HPDE6-E6E7 (cell line): ENCODE measurements around the gene MIF.
"Not testable (repeated sequence)": the region's sequence is repeated elsewhere in the genome, so short reads cannot be mapped to it uniquely, and the experiment has no call there.

Experiments used
- DNase-seq: peaks from one replicate; pipeline ENCODE4 v3.0.0; 2011; ENCODE audit warnings: missing footprints; ENCODE audit errors: extremely low spot score

Gene MIF

DNA sequence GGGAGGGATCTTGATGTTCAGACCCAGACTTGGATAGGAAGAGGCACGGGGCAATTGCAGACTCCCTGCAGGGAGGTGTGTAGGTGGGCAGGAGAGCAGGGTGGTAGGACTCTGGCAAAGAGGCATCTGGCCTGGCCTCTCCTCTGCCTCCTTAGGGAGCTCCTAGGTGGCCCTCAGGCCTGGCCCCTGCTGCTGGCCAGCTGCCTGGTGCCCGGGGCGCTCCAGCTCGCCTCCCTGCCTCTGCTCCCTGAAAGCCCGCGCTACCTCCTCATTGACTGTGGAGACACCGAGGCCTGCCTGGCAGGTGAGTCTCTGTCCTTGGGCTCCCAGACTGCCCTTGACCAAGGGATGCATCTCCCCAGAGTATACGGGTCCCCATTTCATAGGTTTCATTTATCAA, 16.6 kb upstream of the MIF start:
- DNase-seq: no peak

DNA sequence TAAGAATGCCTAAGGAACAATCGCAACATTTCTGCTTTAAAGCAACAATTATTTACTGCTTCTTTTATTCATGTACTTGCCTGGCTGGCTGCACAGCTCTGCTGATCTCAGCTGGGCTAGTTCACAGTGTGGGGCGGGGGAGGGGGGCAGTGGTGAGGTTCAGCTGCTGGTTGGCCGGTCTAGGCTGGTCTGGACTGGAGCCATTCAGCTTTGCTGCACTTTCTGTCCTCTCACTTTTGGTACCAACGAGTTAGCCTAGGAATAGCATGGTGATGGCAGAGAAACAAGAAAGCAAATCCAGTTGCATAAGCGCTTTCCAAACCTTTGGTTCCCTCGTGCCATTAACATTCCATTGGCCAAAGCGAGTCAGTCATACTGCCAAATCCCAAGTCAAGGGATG, 16.0 kb upstream of the MIF start:
- DNase-seq: no peak

DNA sequence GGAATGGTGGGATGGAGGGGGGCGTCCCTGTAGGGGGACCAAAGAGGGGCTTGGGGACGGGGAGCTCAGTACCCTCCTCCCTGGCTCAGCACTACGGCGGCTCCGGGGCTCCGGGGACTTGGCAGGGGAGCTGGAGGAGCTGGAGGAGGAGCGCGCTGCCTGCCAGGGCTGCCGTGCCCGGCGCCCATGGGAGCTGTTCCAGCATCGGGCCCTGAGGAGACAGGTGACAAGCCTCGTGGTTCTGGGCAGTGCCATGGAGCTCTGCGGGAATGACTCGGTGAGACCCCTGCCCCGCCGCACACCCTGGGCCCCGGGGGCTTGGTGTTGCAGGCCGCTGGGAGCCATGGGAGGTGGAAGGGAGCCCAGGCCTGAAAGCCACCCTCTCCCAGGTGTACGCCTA, 11.8 kb upstream of the MIF start:
- DNase-seq: no peak

DNA sequence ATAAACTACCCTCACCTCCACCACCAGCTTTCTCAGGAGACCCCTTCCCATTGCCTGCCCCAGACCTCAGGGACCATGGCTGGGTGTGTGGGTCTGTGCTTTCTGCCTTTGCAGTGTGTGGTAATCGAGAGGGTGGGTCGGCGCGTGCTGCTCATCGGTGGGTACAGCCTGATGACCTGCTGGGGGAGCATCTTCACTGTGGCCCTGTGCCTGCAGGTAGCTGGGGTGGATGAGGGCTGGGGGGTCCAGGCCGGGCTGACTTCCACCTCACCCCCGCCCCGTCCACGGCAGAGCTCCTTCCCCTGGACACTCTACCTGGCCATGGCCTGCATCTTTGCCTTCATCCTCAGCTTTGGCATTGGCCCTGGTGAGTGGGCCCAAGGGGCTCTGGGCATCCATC, 10.5 kb upstream of the MIF start:
- no peak for DNase-seq

DNA sequence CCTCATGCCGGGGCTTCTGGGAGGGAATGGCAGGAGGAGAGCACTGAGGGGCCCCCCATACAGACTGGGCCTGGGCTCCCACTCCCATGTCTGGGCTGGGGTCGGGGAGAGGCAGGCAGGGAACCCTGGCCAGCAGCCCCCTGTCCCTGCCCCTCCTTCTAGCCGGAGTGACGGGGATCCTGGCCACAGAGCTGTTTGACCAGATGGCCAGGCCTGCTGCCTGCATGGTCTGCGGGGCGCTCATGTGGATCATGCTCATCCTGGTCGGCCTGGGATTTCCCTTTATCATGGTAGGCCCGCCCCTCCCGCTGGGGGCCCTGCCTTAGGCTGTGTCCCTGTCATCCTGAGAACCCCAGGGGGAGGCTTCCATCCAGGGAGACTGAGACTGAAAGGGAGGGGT, 10.0 kb upstream of the MIF start:
- DNase-seq: no peak

DNA sequence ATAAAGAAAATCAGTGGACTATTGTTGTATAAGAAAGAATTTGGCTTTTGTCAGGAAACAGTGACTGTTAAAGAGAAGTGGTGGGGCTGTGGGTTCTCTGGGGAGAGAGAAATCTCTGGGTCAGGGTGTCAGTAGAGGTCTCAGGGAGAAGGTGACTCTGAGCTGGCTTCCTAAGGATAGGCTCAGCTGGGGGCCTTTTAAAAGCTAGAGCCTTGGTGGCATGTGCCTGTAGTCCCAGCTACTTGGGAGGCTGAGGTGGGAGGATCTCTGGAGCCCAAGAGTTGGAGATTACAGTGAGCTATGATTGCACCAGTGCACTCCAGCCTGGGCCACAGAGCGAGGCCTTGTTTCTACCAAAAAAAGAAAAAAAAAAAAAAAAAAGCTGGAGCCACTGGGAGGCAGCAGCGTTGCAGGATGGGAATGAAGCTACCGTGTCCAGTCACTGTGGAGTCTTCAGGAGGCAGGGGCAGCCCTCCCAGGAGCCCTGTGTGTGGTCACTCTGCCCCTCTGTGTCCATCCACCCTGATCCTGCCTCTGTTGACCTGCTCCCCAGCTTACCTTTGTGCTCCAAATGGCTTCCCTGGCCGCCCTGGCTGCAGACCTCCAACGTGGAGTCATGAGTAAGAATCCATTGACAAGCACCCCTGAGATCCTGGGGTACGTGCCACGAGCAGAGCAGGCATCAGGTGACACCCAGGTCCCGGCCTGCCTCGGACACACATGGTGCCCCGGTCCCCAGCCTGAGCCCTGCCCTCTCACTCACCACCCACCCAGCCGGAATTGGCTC, 5.4 kb upstream of the MIF start:
- no peak for DNase-seq

DNA sequence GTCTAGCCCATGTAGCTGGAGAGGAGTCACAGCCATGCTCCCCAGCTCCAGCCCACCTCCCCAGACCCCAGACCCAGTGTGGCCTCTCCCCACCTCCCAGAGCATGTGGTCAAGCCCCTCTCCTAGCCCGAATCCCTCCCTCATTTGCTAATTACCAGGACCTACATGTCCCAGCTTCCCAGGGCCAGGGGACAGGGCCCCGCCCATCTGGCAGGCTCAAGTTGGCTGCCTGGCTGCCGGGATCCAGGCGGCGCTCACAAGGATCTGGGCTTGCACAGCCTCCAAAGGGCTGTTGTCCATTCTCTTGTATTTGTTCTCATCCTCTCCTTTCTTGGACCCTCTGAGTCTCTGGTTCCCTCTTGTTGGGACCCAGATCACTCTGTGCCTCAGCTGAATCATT, 4.6 kb upstream of the MIF start:
- DNase-seq: no peak

DNA sequence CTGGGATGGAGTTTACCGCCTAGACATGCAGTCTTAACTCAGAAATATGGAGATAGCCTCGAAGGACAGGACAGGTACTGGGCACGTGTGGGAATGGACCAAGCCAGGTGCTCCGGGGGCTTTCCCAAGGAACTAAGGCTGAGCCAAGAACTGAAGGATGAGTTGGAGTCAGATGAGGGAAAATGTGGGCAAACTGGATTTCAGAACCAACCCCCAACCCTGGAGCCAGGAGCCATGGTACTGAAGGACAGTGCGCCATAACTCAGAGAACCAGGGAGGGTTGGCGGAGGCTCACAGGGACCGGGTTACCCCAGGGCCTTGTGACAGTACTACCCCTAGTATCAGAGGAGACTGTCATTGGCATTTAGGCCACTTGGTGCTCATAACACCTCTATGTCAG, 2.5 kb upstream of the MIF start:
- DNase-seq: no peak

DNA sequence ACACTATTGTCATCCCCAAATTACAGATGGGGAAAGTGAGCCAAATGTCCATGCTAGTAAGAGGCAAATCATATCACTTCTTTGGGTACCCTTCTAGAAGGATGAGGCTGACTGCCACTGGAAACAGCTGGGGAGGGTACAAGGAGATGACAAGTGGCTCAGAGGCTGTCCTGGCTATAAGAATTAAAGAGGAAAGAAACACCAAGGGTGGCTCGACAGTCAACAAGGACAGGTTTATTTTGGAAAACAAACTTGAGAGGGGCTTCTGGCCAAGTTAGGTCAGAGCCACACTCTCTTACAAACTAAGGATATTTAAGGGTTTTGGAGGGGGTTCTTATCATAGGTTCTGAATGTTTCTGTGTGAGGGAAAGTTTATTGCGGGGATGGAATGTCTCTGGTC, 2.1 kb upstream of the MIF start:
- no peak for DNase-seq

DNA sequence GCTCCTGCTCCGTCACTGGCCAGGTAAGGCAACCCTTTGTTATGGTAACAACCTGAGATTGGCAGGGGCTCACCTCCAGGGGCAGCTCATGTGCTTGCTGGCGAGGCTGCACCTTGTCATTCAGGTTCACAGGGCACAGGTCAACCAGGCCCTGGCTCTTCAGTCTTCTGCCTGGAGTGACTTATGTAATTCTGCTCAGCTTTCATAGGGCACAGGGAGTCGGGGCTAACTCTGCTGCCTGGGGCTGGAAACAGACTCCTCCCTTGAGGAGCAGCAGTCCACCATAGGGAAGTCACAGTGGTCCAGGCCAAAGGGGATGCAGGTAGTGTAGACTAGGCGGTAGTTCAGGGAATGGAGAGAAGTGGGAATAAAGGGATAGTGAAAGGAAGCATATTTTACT, 1.5 kb upstream of the MIF start:
- DNase-seq: no peak

DNA sequence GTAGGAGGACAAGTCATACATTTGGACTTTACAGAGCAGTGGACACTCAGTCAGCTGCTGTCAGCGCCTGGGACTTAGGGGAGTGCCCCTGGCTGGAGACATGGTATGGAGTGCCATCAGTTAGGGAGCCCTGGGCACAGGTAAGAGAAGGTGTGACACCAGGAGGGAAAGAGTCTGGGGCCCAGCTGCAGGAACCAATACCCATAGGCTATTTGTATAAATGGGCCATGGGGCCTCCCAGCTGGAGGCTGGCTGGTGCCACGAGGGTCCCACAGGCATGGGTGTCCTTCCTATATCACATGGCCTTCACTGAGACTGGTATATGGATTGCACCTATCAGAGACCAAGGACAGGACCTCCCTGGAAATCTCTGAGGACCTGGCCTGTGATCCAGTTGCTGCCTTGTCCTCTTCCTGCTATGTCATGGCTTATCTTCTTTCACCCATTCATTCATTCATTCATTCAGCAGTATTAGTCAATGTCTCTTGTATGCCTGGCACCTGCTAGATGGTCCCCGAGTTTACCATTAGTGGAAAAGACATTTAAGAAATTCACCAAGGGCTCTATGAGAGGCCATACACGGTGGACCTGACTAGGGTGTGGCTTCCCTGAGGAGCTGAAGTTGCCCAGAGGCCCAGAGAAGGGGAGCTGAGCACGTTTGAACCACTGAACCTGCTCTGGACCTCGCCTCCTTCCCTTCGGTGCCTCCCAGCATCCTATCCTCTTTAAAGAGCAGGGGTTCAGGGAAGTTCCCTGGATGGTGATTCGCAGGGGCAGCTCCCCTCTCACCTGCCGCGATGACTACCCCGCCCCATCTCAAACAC, 850 bp upstream of the MIF start:
- no peak for DNase-seq

DNA sequence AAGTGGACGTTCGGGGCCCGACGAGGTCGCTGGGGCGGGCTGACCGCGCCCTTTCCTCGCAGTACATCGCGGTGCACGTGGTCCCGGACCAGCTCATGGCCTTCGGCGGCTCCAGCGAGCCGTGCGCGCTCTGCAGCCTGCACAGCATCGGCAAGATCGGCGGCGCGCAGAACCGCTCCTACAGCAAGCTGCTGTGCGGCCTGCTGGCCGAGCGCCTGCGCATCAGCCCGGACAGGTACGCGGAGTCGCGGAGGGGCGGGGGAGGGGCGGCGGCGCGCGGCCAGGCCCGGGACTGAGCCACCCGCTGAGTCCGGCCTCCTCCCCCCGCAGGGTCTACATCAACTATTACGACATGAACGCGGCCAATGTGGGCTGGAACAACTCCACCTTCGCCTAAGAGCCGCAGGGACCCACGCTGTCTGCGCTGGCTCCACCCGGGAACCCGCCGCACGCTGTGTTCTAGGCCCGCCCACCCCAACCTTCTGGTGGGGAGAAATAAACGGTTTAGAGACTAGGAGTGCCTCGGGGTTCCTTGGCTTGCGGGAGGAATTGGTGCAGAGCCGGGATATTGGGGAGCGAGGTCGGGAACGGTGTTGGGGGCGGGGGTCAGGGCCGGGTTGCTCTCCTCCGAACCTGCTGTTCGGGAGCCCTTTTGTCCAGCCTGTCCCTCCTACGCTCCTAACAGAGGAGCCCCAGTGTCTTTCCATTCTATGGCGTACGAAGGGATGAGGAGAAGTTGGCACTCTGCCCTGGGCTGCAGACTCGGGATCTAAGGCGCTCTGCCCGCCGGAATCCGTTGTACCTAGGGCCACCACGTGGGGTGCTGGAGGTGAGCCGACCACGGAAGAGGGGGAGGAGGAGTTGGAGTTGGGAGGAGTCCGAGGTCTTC, 771 bp downstream of the MIF start:
- DNase-seq: peak; percentile 67

DNA sequence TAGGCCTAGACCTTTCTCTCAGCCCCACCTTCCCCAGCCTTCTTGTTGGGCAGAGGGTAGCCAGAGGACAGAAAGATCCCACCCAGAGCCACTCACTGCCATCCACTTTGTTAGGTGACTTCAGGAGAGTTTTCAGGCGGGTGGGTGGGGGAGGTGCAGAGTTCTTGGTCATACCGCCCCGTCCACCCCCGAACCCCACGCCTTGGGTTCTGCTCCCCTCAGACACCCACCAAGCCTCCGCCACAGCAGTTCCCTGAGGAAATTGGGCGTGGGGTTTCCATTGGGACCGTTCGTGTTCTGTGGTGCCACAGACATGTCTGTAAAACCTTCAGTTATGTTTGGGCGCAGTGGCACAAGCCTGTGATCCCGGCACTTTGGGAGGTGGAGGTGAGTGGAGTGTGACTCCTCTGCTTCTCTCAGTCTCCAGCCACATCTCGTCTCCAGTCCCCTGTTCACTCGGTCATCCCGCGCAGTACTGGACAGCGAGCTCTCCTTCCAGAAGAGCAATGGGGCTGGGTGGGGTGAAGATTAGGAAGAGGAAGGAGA, 1.5 kb downstream of the MIF start:
- no peak for DNase-seq

DNA sequence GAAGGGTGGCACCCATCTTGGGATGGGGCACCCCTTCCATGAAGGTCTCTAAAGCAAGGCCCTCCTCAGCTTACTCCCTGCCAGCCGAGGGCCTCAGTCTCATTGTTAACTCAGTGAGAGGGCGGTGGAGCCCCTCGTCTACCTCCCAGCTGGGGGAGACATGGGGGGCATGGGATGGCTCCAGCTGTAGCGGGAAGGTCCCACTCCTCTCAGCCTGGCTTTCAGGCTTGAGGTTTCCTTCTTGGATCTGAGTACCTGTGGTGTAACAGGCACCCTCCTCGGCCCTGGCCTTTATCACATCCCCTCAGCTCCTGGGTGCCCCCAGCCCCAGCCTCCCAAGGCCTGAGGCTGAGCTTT, 2.0 kb downstream of the MIF start:
- DNase-seq: no peak

DNA sequence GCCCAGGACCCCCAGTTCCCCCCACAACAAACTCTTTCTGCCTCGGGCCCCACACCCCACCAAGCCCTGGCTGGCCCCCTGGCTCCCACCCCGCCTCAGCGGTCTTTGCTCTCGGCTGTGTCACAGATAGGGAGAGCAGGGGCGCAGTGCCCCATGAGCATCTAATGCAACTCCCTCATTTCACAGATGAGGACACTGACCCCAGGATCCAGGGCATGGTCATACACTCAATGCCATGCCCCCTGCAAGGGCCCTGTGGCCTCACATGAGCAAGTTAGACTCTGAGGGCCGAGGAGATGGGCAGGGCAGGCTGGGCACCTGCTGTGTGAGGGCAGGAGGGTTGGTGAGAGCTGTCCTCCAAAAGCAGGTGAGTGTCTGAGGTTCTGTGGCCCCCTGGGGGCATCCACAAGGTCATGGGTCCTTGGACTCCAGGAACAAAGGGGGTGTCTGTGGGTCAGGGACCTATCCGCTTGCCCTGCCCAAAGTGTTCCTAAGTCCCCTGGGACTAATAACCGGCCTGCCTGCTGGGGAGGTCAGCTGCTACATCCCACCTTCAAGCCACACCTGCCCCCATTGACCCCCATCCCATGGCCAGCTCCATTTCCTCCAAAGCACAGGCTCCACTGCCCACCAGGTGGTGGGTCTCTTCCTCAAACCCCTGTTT, 2.5 kb downstream of the MIF start:
- no peak for DNase-seq

DNA sequence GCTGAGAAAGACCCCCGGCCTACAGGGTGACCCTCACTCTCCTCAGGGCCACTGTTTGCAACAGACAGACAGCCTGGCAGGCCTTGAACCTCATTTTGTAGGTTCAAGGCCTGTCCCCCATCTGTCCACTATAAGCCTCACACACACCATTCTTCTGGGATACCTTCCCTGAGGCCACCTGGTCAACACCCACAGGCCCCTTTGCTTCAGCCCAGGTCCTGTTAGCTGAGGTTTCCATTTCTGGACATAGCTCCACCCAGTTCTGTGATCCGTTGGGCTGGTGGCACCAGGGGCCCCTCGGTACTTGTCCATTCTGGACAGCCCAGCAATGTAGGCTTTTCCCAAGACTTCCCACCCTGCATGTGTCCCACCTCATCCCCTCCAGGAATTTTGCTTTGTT, 3.1 kb downstream of the MIF start:
- DNase-seq: no peak

DNA sequence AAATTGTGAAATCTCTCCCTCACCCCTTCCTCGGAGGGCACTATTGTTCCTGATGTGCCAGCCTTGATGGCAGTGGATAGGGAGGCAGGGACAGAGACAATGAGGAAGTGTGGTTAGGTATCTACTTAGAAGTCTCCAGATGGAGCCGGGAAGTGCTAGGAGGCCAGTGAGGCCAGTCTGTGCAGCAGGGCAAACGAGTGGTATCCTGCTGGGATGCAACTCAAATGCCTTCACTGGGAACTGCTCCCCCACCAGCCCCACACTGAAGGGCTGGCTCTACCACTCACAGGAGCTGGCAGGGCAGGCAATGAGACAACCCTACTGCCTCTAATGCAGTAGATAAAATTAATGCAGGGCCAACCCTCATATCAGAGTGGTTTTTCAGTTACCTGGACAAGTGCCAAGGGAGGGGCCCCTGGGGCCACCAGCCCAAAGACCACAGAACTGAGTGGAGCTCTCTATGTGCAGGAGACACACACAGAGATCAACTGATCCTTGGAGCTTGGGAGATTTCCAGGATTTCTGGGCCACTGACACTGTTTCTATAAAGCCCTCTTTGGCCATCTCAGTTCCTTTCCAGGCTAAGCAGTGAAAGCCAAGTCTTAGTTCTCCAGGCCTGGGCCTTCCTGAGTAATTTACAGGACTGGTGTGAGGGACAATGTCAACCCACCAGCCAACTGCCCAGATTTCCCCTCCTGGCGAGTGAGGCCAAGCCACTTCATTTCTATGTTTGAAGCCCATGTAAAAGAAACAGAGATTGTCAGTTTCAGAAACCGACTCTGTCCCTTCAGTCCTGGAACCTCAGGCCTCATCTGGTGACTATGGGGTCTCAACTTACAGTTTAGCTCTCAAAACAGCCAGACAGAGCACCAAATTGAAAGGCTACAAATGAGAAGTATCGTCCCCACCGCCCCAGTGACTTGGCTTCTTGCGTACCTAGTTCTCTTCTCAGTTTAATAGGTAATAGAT, 4.1 kb downstream of the MIF start:
- no peak for DNase-seq

DNA sequence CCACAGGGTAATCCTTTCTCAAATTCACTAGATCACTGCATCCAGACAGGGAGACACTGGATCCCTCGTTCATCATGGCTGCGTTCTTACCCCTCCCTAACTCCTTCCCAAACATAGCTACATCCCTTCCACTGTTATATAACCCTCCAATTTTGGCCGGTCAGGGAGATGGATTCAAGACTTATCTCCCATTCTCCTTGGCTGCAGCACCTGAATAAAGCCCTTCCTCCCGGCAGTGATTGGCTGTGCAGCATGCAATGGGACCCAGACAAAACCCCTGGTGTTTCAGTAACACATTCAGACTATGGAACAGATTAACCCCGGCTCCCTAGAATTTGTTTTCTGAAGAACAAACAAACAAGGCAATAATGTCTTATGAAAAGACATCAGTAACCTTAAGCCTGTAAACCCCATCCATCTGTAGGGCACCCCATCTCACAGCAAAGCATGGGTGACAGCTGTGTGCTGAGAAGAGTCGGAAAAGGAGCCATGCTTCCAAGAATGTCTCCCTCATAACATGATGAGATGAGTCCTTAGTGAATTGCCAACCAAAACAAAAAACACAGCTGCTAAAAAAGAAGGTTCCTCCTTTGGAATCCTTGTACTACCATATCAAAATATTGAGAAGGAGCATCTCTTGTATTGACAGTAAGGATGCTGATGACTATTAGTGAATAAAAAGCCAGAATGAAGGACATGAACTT, 5.0 kb downstream of the MIF start:
- DNase-seq: no peak

DNA sequence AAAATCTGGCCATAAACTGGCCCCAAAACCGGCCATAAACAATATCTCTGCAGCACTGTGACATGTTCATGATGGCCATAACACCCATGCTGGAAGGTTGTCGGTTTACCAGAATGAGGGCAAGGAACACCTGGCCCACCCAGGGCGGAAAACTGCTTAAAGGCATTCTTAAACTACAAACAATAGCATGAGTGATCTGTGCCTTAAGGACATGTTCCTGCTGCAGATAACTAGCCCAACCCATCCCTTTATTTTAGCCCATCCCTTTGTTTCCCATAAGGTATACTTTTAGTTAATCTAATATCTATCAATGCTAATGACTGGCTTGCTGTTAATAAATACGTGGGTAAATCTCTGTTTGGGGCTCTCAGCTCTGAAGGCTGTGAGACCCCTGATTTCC, 6.0 kb downstream of the MIF start:
- DNase-seq: not testable (repeated sequence)

DNA sequence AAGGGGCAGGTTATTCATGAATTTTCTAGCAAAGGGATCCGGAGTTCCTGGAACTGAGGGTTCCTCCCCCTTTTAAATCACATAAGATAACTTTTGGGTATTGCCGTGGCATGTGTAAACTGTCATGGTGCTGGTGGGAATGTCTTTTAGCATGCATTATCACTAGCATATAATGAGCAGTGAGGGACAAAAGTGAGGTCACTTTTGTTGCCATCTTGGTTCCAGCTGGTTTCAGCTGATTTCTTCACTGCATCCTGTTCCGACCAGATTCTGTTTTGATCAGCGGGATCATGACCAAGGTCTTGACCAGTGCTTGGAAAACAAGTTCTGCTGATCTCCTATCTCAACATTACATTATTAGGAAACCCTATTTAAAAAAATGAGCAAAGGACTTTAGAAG, 7.4 kb downstream of the MIF start:
- no peak for DNase-seq
